Cardiac fibroblast (primary cell): Measurements from ENCODE around the gene LDB3.

ENCODE experiments used
- DNase-seq, 2 donors: peaks; one replicate each; pipeline versions ENCODE4 v3.0.0 to v3.0.0-alpha.2; 2010; ENCODE audit warnings: low read depth in 2 of 2
- H3K4me3 ChIP-seq, 2 donors: replicated peaks in 1 of 2; 1 replicate in 1 of 2; 2 replicates in 1 of 2; pipeline ENCODE4 v1.5.1; 2011; ENCODE audit warnings: low read depth in 2 of 2, low read length in 2 of 2, mild to moderate bottlenecking in 2 of 2, moderate library complexity in 1 of 2
- CTCF ChIP-seq: IDR thresholded peaks from one replicate; pipeline ENCODE4 v1.5.1; 2011; ENCODE audit warnings: low read depth, mild to moderate bottlenecking, low read length, inconsistent platforms

Gene LDB3

GRCh38 chr10:86708783-86709380, 40.6 kb downstream of the LDB3 start:
- no peak for DNase-seq
- H3K4me3 ChIP-seq = no peak overlapping the region
- no peak for TF ChIP-seq CTCF

- H3K4me3 ChIP-seq = no peak overlapping the region
- no peak for DNase-seq
- TF ChIP-seq CTCF = no peak
Observed at GRCh38 chr10:86709396-86710185, 41.3 kb downstream of the LDB3 start.

GRCh38 chr10:86710987-86711512, 42.7 kb downstream of the LDB3 start:
- H3K4me3 ChIP-seq = peak overlapping the region; percentile 42 to 60
- TF ChIP-seq CTCF = peak; percentile 60
- DNase-seq = peak; percentile 88 to 95

- DNase-seq = peak; percentile 38 to 43
- no peak for TF ChIP-seq CTCF
- peak overlapping the region; percentile 43 to 60 for H3K4me3 ChIP-seq
Observed at GRCh38 chr10:86711513-86712316, 43.4 kb downstream of the LDB3 start.

- peak; percentile 28 to 34 for DNase-seq
- peak overlapping the region; percentile 43 to 60 for H3K4me3 ChIP-seq
- TF ChIP-seq CTCF = no peak
Observed at GRCh38 chr10:86712317-86712707, 44.0 kb downstream of the LDB3 start.

- TF ChIP-seq CTCF = no peak
- no peak for DNase-seq
- H3K4me3 ChIP-seq = no peak overlapping the region
Observed at GRCh38 chr10:86715156-86715795, 47.0 kb downstream of the LDB3 start.
